Endodermal cell (in vitro differentiated cells): ENCODE measurements around the gene CYP4F3. TPM values are rescaled to one million over a fixed set of nuclear protein-coding genes. Genes with fewer than 3 reads are reported as not detected.

ENCODE experiments used
- DNase-seq: peaks from one replicate; pipeline ENCODE4 v3.0.0-alpha.2; 2017
- H3K27ac ChIP-seq: 2 replicates; pipeline ENCODE4 v1.5.1; 2013; ENCODE audit warnings: mild to moderate bottlenecking, low read depth, low read length, moderate library complexity
- H3K27me3 ChIP-seq: 2 replicates; pipeline ENCODE4 v1.6.1; 2013; ENCODE audit warnings: mild to moderate bottlenecking, low read length, moderate library complexity; ENCODE audit not compliant: insufficient read depth, control insufficient read depth, poor library complexity, severe bottlenecking
- H3K36me3 ChIP-seq: 2 replicates; pipeline ENCODE4 v1.7.0; 2013; ENCODE audit warnings: mild to moderate bottlenecking, low read length, moderate library complexity; ENCODE audit not compliant: control insufficient read depth, insufficient read depth
- H3K4me1 ChIP-seq: one replicate; pipeline ENCODE4 v1.7.0; 2013; ENCODE audit warnings: low read length; ENCODE audit not compliant: control insufficient read depth, insufficient read depth
- H3K4me3 ChIP-seq: 2 replicates; pipeline ENCODE4 v1.5.1; 2013; ENCODE audit warnings: mild to moderate bottlenecking, low read length, moderate library complexity
- H3K9ac ChIP-seq: 2 replicates; pipeline ENCODE4 v1.6.1; 2013; ENCODE audit warnings: mild to moderate bottlenecking, low read length, moderate library complexity; ENCODE audit not compliant: poor library complexity, severe bottlenecking; ENCODE audit errors: extremely low read depth
- H3K9me3 ChIP-seq: 2 replicates; pipeline ENCODE4 v1.6.1; 2013; ENCODE audit warnings: mild to moderate bottlenecking, low read length, moderate library complexity; ENCODE audit not compliant: control insufficient read depth
- H3K27ac Mint-ChIP-seq: 2 replicates; pipeline ENCODE4 v1.8.0; 2020; ENCODE audit warnings: mixed read lengths
- H3K27me3 Mint-ChIP-seq: 2 replicates; pipeline ENCODE4 v1.8.0; 2021; ENCODE audit warnings: mild to moderate bottlenecking, mixed read lengths; ENCODE audit not compliant: insufficient read depth
- H3K36me3 Mint-ChIP-seq: 2 replicates; pipeline ENCODE4 v1.8.0; 2020; ENCODE audit warnings: low read depth, mixed read lengths
- H3K4me1 Mint-ChIP-seq: 2 replicates; pipeline ENCODE4 v1.8.0; 2020; ENCODE audit warnings: mixed read lengths
- H3K4me3 Mint-ChIP-seq: 2 replicates; pipeline ENCODE4 v1.8.0; 2020; ENCODE audit warnings: mild to moderate bottlenecking, moderate library complexity, mixed read lengths
- H3K9me3 Mint-ChIP-seq: 2 replicates; pipeline ENCODE4 v1.8.0; 2020; ENCODE audit warnings: mild to moderate bottlenecking, mixed read lengths
- CTCF ChIP-seq: fragments of 200-600 bp; sonication (generic); conservative IDR thresholded peaks from 2 replicates; pipeline ENCODE4 v1.5.0; 2021; ENCODE audit warnings: antibody characterized with exemption, mild to moderate bottlenecking
- WGBS, 2 experiments: methylation state at CpG; one replicate each; pipeline versions ENCODE4 v1.1.5 to v1.1.7; 2013; ENCODE audit warnings: missing lambda C conversion rate in 2 of 2, mixed read lengths in 1 of 2; ENCODE audit not compliant: insufficient coverage in 1 of 2, insufficient read length in 1 of 2; 5-methylcytosine and 5-hydroxymethylcytosine counted together
- total RNA-seq, 2 donors: library from RNA; stranded (reverse); fragmentation: NEBNext Ultra II Directional in 1 of 2; extraction: Animal tissue kit (Norgen Biotek cat#: 25700) in 1 of 2; gene quantifications; 2 replicates in 1 of 2; 3 replicates in 1 of 2; pipeline ENCODE4 v1.2.1, GENCODE V29; 2021

Gene CYP4F3
- total RNA-seq, 2 donors from 2014 or later: not detected

- Mint-ChIP-seq H3K27ac (no peak overlapping the region), H3K4me1 (no peaks in the 10 kb centered on the region), H3K27me3 (no peaks in the 10 kb centered on the region), H3K9me3 (peaks cover 100% of the 10 kb centered on the region), H3K4me3 (no peak overlapping the region), H3K36me3 (peaks cover 2% of the 10 kb centered on the region)
- TF ChIP-seq CTCF: no peak
- WGBS, 2 experiments: 62 to 65% methylated on average over 3 to 14 of the region's 14 CpGs
- no peaks in the 10 kb centered on the region for H3K36me3 ChIP-seq
- H3K27me3 ChIP-seq: no peaks in the 10 kb centered on the region
- no peak overlapping the region for H3K9ac ChIP-seq
- DNase-seq: no peak
- no peak overlapping the region for H3K27ac ChIP-seq
- peaks cover 77% of the 10 kb centered on the region for H3K9me3 ChIP-seq
- H3K4me1 ChIP-seq: no peaks in the 10 kb centered on the region
- H3K4me3 ChIP-seq: no peak overlapping the region
Measured at GRCh38 chr19:15615526-15615925, 25.2 kb upstream of the CYP4F3 start.

GRCh38 chr19:15616183-15616582, 24.5 kb upstream of the CYP4F3 start:
- WGBS, 2 experiments: 68 to 80% methylated on average over 3 to 4 of the region's 4 CpGs
- Mint-ChIP-seq H3K9me3 (peaks cover 99% of the 10 kb centered on the region), H3K4me3 (no peak overlapping the region), H3K4me1 (no peaks in the 10 kb centered on the region), H3K27me3 (no peaks in the 10 kb centered on the region), H3K27ac (no peak overlapping the region), H3K36me3 (peaks cover 2% of the 10 kb centered on the region)
- no peak for DNase-seq
- peaks cover 78% of the 10 kb centered on the region for H3K9me3 ChIP-seq
- no peak overlapping the region for H3K9ac ChIP-seq
- H3K4me3 ChIP-seq: no peak overlapping the region
- H3K27me3 ChIP-seq: no peaks in the 10 kb centered on the region
- H3K27ac ChIP-seq: no peak overlapping the region
- no peaks in the 10 kb centered on the region for H3K4me1 ChIP-seq
- H3K36me3 ChIP-seq: no peaks in the 10 kb centered on the region
- no peak for TF ChIP-seq CTCF

GRCh38 chr19:15616627-15617270, 23.9 kb upstream of the CYP4F3 start:
- WGBS, 2 experiments: 56 to 83% methylated on average over 3 to 7 of the region's 7 CpGs
- Mint-ChIP-seq H3K9me3 (peaks cover 99% of the 10 kb centered on the region), H3K4me3 (no peak overlapping the region), H3K27me3 (no peaks in the 10 kb centered on the region), H3K27ac (no peak overlapping the region), H3K36me3 (peaks cover 2% of the 10 kb centered on the region), H3K4me1 (no peaks in the 10 kb centered on the region)
- no peak overlapping the region for H3K9ac ChIP-seq
- H3K27ac ChIP-seq: no peak overlapping the region
- no peak for TF ChIP-seq CTCF
- H3K9me3 ChIP-seq: peaks cover 84% of the 10 kb centered on the region
- no peaks in the 10 kb centered on the region for H3K27me3 ChIP-seq
- H3K36me3 ChIP-seq: no peaks in the 10 kb centered on the region
- H3K4me3 ChIP-seq: no peak overlapping the region
- DNase-seq: no peak
- no peaks in the 10 kb centered on the region for H3K4me1 ChIP-seq
